HG03460 (cell line): ENCODE measurements around the gene SUN1.
"Not testable (repeated sequence)": the region's sequence is repeated elsewhere in the genome, so short reads cannot be mapped to it uniquely, and the experiment has no call there.

Experiments
- ATAC-seq: cut with Tn5 transposase; IDR thresholded peaks from one replicate; pipeline ENCODE4 v1.9.1; 2021; ENCODE audit not compliant: unreplicated experiment

SUN1 gene

DNA sequence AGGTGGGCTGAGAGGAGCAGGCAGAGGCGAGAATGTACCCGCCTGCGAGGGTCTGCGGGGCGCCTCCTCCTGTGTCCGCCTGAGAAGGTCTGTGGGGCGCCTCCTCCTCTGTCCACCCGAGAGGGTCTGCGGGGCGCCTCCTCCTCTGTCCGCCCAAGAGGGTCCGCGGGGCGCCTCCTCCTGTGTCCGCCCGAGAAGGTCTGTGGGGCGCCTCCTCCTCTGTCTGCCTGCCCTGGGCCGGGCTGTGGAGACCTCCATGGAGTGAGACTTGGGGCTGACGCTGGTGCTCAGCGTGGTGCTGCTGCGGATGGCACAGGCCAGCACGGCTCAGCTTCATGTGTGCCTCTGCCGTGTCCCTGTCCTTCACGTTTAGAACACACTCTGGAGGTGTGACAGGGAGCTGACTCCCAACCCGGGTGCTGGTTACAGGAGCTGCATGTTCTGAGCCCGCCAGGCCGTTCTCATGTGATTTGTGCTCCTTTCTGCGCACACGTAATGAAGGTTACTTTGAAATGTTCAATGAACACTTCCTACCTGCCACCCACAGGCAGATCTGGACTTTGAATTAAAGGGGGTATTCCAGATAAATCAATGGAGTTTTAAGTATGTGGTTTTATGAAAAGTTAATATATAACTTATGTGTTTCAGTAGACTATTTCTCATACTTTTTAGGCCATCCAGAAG is 23.6 kb downstream of the SUN1 start:
- no peak for ATAC-seq

DNA sequence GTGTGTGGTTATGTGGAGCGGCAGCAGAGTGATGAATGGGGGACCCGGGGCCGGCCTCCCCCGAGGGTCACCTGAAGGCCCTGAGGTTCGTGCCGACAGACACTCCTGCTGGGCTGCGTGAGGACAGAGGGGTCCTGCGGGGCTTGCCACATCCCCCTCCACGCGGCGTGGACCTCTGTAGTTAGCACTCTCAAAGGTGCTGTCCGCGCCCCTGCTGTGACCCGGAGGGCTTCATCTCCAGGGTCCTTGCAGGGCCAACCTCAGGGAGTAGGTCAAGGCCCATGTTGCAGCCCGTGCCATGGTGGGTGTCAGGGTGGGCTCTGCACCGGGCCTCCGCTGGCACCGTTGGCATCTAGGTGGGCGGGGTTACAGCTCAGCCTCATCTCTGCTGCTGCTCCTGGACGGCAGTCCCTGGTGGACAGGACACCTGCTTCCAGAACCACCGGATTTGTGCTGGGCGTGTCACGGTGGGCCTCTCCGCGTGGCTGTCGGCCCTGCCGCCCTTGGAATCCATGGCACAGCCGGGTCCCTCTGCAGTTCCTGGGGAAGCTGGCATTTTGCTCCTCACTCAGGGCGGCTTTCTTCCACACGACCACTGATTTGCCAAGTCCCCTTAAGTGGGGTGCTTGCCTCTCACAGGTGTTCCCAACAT is 24.3 kb downstream of the SUN1 start:
- no peak for ATAC-seq

DNA sequence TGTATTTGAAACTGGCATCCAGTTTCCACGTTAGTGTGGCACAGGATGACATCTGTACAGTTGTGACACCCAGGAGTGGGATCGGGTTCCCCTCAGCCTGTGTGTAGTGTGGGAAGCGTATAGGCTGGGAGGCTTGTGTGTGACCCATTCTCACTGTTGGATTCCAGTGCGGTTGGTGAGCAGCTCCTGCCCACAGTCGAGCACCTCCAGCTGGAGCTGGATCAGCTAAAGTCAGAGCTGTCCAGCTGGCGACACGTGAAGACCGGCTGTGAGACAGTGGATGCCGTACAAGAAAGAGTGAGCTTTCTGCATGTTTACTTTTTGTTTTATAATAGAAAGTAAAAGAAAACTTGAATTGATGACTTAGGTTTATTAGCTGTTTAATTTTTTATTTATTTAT is 25.4 kb downstream of the SUN1 start:
- no peak for ATAC-seq

DNA sequence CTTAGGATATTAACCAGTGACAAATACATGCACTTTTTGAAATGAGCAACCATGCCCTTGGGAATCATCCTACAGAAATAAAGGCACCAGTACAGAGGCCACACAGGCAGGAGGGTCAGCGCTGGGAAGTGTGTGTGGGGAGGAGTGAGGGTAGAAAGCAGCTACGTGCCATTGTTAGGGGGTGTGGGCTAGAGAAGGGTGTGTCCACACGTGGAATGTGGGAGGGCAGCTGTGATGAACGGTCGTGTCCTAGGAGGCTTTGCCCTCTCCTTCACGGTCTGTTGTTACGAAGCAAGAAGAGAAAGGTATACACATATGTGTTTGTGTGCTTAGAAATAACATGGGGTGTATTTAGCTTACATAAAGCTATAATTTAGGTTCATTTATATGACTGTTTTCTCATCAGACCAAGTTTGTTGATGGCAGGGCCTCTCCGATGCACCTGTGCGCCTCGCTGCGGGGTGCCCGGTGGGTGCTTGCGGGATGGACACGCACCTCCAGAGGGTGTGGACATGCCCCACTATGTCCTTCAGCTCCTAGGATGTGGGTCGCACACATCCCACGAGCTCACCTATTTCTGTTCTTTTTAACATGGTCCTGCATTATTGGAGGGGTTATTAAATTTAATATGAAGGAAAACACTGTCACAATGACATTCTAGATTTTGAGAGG is 27.2 kb downstream of the SUN1 start:
- no peak for ATAC-seq

DNA sequence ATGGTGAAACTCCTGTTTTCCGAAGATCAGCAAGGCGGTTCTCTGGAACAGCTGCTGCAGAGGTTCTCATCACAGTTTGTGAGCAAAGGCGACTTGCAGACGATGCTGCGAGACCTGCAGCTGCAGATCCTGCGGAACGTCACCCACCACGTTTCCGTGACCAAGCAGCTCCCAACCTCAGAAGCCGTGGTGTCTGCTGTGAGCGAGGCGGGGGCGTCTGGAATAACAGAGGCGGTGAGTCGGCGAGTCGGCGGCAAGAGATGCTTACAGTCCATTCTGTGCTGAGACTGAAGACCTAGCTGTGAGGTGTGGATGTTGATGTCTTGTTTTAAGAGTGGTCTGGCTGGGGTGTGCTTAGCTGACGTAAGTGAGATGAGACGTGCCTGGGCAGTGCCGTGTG is 27.9 kb downstream of the SUN1 start:
- ATAC-seq = no peak

DNA sequence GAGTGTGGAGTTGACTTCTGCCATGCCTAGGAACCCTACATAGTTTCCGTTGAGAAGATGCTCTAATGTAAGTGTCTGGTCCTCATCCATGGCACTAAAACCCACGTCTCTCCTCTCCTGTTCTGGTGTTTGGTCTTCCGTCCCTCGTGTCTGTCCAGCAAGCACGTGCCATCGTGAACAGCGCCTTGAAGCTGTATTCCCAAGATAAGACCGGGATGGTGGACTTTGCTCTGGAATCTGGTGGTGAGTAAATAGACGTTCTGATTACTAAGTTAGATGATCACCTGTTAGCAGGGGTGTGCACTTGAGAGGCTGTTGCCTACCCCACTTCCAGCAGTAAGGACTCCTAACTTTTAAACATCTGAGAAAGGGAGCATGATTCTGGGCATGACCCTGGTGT is 28.9 kb downstream of the SUN1 start:
- ATAC-seq = no peak

DNA sequence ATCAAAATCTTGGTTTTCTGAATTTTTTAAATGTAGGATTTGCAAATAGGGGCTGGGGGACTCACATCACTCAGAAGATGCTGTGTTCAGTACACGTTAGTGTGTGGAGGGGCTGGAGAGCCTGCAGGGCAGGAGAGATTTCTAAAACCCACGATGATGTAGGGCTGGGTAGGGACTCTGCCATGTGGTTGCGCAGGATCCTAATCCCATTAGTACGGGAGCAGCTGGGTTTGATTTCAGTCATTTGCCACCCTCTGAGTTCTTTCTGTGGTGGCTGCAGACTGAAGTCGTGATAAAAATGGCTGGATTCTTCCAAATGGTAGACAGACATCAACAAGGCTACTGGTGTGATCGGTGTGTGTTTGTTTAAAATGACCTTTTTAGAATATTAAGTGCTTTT is 29.9 kb downstream of the SUN1 start:
- no peak for ATAC-seq

DNA sequence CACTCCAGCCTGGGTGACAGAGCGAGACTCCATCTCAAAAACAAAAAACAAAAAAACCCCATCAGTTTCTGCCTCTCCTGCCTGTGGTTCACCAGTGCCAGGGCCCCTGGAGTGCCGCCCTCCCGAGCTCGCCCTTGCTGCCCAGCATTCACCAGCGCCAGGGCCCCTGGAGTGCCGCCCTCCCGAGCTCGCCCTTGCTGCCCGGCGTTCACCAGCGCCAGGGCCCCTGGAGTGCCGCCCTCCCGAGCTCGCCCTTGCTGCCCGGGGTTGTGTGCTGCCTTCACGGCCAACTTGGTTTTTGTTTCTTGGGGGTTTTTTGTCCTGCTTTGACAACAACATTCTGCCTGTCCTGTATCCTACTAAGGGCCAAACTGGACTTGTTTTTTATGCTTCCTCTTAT is 30.8 kb downstream of the SUN1 start:
- no peak for ATAC-seq

DNA sequence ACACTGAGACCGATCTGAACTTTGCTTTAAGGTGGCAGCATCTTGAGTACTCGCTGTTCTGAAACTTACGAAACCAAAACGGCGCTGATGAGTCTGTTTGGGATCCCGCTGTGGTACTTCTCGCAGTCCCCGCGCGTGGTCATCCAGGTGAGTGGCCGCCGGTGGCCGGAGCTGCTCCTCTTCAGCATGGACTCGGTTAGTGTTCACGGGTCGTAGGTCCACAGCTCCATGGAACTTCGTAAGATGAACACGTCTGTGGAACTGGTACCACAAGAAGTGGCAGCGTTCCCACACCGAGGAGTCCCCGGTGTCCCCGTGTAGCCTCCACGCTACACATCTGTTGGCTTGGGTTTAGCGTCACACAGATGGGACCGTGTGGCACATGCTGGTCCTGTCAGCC is 33.6 kb downstream of the SUN1 start:
- ATAC-seq = no peak

DNA sequence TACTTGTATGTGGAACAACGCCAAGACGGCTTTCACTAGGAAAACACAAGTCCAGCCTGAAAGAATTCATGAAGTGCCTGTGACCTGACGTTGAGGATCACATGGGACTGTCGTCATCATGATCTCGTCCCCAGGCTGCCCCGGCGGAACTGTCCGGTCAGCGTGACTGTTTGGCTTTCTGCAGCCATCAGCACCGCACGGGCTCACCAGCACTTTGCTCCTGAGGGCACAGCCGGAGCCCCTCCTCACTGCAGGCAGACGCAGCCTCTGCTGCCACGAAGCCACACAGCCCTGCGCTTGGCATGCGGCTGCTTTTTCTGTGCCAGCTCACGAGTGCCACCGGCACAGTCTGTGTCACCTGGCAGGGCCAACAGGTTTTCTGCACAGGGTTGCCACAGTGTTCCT is 34.7 kb downstream of the SUN1 start:
- no peak for ATAC-seq

DNA sequence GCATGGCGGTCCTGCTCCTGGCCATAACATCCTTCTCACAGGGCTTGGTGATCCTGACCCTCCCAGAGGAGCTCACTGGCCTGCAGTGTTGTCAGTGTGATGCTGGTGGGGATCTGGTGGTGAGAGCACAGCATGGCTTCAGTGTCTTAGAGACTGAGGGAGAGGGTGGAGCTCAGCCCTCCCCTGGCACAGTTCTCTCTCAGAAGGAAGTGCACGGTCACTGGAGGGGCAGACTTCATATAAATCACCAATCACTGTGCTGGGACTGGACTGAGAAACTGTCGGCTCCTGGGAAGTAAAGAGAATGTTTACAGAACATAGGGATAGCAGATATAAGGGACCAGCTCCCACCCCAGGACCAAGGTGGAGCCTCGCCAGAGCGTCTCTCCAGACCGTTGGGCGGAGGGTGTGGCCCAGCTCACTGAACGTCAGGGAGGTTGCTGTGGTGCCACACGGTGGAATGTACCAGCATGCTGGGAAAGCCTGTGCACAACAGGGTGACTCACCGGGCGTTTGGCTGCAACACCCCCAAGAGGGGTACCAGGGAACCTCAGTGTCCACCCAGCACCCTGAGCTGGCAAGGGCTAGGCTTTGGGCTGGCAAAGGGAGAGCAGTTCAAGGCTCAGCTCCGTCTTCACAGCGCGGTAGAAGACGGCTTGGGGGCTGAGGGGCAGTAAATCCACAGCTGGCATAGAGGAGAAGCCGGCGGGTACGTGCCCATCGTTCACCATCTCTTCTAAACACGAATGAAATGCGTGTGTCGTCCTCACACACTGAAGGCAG is 35.3 kb downstream of the SUN1 start:
- no peak for ATAC-seq

DNA sequence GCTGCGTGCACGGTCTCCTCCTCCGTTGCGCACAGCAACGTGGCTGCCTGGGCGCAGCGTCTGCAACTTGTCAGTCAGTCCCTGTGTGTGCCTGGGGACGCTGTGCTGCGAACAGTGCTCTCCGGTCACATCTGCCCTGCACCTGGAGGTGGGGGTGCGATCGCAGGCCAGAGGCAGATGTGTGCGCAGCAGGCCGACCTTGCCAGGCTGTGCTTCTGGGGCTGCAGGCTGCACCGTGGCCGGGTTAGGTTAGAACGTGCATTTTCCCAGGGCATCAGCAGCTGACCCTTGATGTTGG is 35.9 kb downstream of the SUN1 start:
- no peak for ATAC-seq

DNA sequence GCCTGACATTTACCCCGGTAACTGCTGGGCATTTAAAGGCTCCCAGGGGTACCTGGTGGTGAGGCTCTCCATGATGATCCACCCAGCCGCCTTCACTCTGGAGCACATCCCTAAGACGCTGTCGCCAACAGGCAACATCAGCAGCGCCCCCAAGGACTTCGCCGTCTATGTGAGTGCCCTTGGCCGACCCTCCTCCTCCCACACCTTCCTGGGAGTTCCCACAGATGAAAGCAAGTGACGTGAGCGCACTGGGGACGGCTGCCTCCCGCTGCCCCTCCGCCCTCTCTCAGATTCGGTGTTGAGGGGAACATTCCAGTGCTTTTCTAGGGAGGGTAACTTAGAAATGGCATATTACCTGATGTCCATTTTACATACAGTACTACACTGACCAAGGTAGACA is 37.1 kb downstream of the SUN1 start:
- no peak for ATAC-seq

DNA sequence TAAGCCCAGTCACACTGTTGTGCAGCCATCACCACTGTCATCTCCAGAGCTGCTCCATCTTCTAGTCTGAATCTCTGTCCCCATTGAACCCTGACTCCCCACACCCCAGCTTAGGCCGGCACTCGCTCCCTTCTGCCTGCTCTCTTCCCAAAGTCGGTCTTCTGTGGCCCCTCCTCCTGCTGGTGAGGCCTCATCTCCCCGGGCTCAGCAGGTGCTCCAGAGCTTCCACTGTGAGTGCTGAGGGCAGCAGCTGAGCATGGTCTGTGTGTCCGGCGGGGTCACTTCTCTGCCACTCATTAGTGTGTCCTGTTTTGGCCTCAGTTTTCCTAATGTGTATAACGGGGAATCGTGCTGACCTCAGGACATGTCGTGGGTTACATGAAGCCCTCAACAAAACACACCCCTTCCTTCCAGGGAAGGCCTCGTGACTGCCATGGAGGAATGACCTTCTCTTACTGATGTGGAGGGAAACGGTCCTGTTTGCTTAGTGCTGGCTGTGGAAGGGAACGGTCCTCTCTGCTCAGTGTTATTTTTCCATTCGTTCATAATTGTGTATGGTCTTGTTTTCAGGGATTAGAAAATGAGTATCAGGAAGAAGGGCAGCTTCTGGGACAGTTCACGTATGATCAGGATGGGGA is 39.7 kb downstream of the SUN1 start:
- no peak for ATAC-seq

DNA sequence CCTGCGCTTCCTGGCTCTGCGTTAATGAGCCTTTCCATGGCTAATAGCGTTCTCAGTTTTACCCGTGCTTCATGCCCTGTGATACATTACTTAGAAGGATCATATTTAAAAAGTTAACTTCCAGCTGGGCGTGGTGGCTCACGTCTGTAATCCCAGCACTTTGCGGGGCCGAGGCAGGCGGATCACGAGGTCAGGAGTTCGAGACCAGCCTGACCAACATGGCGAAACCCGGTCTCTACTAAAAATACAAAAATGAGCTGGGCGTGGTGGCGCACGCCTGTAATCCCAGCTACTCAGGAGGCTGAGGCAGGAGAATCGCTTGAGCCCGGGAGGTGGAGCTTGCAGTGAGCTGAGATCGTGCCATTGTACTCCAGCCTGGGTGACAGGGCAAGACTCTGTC is 40.4 kb downstream of the SUN1 start:
- ATAC-seq = not testable (repeated sequence)

DNA sequence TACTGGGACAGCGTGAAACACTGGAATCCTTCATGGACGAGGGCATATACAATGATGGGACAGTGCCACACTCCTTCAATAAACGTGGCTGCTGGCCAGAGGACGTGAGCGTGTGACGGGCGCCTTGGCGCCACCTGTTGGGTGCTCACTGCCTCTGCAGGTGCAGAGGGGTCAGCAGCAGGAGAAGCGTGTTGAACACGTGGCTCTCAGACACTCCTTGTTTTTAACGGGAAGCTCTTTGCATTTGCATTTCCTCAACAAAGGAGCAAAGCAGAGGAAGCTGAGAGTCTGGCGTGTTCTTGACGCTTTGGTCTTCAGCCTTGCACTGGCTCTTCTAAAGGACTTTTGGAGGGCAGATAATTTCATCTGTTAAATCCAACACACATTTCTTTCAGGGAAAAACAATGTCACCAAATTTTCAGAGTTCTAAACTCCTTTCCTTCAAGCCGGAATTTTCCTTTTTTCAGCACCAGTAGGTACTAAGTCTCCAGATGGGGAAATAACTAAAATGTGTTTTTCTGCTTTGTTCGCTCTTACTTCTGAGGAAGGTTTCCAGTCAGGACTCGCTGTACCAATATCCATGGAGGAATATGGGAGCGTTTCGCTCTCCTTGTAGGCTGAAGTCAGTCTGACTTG is 41.2 kb downstream of the SUN1 start:
- no peak for ATAC-seq

DNA sequence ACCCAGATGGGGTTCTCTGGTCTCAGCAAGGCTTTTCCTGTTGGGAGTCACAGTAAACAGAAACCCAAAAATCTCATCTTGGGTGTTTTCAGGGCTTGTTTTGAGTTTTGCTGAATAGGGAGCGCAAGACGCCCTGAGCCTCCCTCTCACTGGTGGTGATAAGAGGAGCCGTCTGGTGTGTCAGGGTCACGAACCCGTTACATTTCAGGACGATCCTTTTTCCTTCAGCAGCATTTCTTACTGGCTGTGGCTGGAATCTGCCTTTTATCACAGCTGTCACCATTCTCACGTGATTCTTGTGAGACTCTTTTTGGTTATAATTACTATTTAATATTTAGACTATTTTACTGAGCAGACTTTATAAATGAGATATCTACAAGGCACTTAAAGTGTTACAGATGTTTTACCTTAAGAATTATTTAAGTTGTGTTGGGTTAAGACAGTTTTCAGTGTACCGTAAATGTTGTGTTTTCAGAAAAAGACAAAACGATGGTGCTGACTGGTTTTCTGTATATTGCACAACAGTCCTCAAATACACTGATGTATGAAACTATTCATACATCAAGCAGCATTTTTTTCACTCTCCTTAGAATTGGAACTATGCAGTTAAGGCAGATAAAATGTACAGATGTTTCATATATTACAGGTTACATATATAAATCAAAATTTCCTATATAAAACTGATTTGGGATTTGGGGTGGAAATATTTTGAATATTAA is 41.9 kb downstream of the SUN1 start:
- ATAC-seq = no peak

DNA sequence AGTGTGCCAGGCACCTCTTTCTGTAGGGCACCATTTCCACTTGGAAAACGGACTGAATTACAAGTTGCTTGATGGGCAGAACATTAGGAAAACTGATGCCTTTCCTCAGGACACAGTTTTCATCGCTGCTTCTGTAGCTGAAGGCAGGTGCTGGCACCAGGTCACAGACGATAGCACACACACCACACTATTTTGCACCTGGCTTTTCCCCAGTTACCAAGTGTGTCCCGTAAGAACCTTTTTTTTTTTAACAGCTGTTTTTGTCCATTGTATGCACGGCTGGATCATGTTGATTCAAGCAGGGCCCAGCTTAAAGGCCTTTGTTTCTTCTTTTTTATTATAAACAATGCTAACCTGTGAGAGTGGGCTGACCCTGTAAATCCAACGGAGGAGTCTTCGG is 42.8 kb downstream of the SUN1 start:
- ATAC-seq = no peak

DNA sequence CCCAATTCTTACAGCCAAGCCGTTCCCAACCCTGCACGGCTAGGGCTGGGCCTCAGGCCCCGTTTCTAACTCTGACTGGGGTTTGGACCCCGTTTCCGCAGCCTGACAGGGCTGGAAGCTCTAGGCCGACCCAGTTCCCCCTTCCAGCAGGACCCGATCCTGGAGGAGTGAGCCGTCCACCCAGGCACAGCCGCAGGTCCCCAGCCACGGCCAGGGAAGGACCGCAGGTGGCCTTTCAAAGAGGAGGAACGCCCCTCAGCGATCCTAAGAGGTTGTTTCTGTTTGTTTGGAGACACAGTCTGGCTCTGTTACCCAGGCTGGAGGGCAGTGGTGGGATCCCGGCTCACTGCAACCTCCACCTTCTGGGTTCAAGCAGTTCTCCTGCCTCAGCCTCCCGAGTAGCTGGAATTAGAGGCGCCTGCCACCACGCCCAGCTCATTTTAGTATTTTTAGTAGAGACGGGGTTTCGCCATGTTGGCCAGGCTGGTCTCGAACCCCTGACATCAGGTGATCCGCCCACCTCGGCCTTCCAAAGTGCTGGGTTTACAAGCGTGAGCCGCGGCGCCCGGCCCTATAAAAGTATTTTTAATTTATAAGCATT is 43.3 kb downstream of the SUN1 start:
- no peak for ATAC-seq
